HG02852 (cell line): ENCODE results near the gene KBTBD4.
"Not testable (repeated sequence)": the region's sequence is repeated elsewhere in the genome, so short reads cannot be mapped to it uniquely, and the experiment has no call there.

Experiments
- ATAC-seq: cut with Tn5 transposase; IDR thresholded peaks from one replicate; pipeline ENCODE4 v1.9.1; 2021; ENCODE audit warnings: mild to moderate bottlenecking, moderate library complexity; ENCODE audit not compliant: unreplicated experiment

The KBTBD4 gene

GRCh38 chr11:47529951-47530350 is 48.8 kb downstream of the KBTBD4 start:
- ATAC-seq: no peak

GRCh38 chr11:47527186-47527585 is 51.6 kb downstream of the KBTBD4 start:
- ATAC-seq: no peak

- not testable (repeated sequence) for ATAC-seq
Measured at GRCh38 chr11:47526032-47526431, 52.7 kb downstream of the KBTBD4 start.

- ATAC-seq: no peak
Measured at GRCh38 chr11:47524291-47524874, 54.4 kb downstream of the KBTBD4 start.

- peak; percentile 46 for ATAC-seq
Measured at GRCh38 chr11:47523490-47524225, 55.1 kb downstream of the KBTBD4 start.
